ENCODE data around the gene GALNT2. TPM values are rescaled to one million over a fixed set of nuclear protein-coding genes. Genes with fewer than 3 reads are reported as not detected.

The GALNT2 gene
- total and polyA plus RNA-seq, 10 donors, result 7.9 to 44.8 (median 36.9) TPM

DNA sequence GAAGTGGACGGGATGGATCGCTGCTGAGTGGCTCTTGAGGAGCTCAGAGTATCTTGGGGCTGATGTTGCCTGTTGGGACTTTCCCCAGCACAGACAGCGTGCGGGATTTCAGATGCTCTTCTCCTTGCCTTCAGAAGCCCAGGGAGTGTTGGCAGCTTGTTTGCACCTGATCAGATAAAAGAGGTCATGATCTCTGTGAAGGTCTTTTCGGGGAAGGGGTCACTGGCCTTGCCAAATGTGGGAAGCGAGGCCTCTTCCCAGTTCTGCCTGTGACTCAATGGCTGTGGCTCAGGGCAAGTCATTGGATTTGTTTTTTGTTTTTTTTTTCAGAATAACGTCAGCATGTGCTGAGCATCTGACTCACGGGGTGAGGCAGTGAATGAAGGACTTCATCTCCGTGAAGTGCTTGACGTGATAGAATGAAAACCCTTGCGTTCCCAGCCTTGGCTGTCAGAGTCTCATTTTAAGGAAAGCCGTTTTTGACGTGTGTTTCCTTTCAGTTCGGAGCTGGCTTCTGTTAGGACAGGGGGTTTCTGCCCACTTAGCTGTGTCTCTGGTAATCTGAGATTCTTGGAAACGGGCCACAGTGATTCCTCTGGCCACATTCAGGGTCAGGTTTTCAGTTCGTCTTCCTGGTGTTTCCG is 46.7 kb downstream of the GALNT2 start:
- 61 to 78% (median 70%) methylated on average over 17 of the region's 17 CpGs for WGBS, 5 donors
- no peak for DNase-seq
- H3K27ac ChIP-seq, result peak overlapping the region in 5 of 8 donors; percentile 26 to 59 (median 48)

GRCh38 chr1:230114237-230114651 is 47.2 kb downstream of the GALNT2 start:
- no peak for TF ChIP-seq POLR2AphosphoS5 (IDR thresholded peaks at IDR 0.05)
- TF ChIP-seq, protein P1, sequence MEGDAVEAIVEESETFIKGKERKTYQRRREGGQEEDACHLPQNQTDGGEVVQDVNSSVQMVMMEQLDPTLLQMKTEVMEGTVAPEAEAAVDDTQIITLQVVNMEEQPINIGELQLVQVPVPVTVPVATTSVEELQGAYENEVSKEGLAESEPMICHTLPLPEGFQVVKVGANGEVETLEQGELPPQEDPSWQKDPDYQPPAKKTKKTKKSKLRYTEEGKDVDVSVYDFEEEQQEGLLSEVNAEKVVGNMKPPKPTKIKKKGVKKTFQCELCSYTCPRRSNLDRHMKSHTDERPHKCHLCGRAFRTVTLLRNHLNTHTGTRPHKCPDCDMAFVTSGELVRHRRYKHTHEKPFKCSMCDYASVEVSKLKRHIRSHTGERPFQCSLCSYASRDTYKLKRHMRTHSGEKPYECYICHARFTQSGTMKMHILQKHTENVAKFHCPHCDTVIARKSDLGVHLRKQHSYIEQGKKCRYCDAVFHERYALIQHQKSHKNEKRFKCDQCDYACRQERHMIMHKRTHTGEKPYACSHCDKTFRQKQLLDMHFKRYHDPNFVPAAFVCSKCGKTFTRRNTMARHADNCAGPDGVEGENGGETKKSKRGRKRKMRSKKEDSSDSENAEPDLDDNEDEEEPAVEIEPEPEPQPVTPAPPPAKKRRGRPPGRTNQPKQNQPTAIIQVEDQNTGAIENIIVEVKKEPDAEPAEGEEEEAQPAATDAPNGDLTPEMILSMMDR (IDR thresholded peaks at IDR 0.05 in 8 of 11, conservative IDR thresholded peaks at IDR 0.05 in 3 of 11), result no peak
- no peak for TF ChIP-seq POLR2A (IDR thresholded peaks at IDR 0.05)
- DNase-seq, result no peak
- intact Hi-C loops (cut with DNase I; ENCODE audit: low total_unique reads), result no loop called here
- Histone ChIP-seq H3K27me3 (replicated peaks in 1 of 7) (no peaks in the 10 kb centered on the region), H3K27ac (peak overlapping the region in 5 of 8 donors; percentile 21 to 55 (median 36)), H3K4me3 (no peak overlapping the region), H3K4me1 (peaks cover 10 to 78% (median 34%) of the 10 kb centered on the region in 6 donors), H3K36me3 (peaks cover 0 to 25% (median 0%) of the 10 kb centered on the region in 6 donors), H3K9me3 (no peaks in the 10 kb centered on the region)
- 75 to 87% (median 80%) methylated on average over 15 of the region's 15 CpGs for WGBS, 5 donors

More for the DNA sequence above, 46.7 kb downstream of the GALNT2 start:
- H3K9me3 ChIP-seq, result no peaks in the 10 kb centered on the region
- intact Hi-C loops (cut with DNase I; ENCODE audit: low total_unique reads), result no loop called here
- H3K36me3 ChIP-seq, result peaks cover 0 to 25% (median 0%) of the 10 kb centered on the region in 6 donors
- peaks cover 10 to 79% (median 38%) of the 10 kb centered on the region in 6 donors for H3K4me1 ChIP-seq
- TF ChIP-seq, protein P1 (IDR thresholded peaks at IDR 0.05 in 8 of 11, conservative IDR thresholded peaks at IDR 0.05 in 3 of 11), result no peak
- TF ChIP-seq POLR2A (IDR thresholded peaks at IDR 0.05), result no peak
- TF ChIP-seq POLR2AphosphoS5 (IDR thresholded peaks at IDR 0.05), result no peak
- H3K27me3 ChIP-seq (replicated peaks in 1 of 7), result no peaks in the 10 kb centered on the region
- no peak overlapping the region for H3K4me3 ChIP-seq

DNA sequence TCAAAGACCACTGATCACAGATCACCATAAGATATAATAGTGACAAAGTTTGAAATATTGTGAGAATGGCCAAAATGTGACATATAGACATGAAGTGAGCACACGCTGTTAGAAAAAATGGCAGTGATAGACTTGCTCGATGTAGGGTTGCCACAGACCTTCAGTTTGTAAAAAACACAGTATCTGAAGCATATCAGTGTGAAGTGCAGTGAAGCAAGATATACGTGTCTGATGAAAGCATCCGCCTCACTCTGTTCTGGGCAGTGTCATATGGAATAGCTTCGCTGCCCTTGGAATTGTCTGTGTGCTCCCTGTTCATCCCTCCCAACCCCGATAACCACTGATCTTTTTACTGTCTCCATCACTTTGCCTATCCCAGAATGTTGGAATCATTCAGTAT is 50.7 kb downstream of the GALNT2 start:
- no peaks in the 10 kb centered on the region for H3K9me3 ChIP-seq

DNA sequence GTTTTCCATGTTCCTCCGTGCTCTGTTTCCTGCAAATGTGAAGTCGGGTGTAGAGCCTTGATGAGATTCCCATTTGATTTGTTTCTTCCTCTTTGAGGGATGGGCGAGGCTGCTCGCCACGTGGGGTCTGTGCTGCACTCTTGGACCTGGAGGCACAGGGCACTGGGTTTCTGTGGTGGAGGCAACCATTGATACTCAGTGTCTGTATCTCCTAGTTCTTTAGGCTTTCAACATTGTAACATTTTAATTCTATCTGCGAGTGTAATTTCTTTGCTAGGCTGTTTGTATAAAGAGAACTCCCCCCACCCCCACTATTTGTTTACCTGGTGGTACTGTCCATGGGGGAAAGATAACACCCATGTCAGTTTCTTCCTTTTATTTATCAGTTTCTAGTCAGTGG is 52.3 kb downstream of the GALNT2 start:
- WGBS, 5 donors, result 84 to 90% (median 86%) methylated on average over 6 of the region's 6 CpGs
- DNase-seq, result no peak
- peaks cover 0 to 67% (median 16%) of the 10 kb centered on the region in 6 donors for H3K4me1 ChIP-seq
- H3K36me3 ChIP-seq, result peaks cover 0 to 24% (median 0%) of the 10 kb centered on the region in 6 donors
- no peak overlapping the region for H3K27ac ChIP-seq
- H3K27me3 ChIP-seq (replicated peaks in 1 of 7), result no peaks in the 10 kb centered on the region
- no peaks in the 10 kb centered on the region for H3K9me3 ChIP-seq
- TF ChIP-seq POLR2AphosphoS5 (IDR thresholded peaks at IDR 0.05), result no peak
- no peak for TF ChIP-seq POLR2A (IDR thresholded peaks at IDR 0.05)
- TF ChIP-seq, protein P1 (IDR thresholded peaks at IDR 0.05 in 8 of 11, conservative IDR thresholded peaks at IDR 0.05 in 3 of 11), result no peak
- intact Hi-C loops (cut with DNase I; ENCODE audit: low total_unique reads), result no loop called here
- no peak overlapping the region for H3K4me3 ChIP-seq

More for the DNA sequence above, 50.7 kb downstream of the GALNT2 start:
- WGBS, 5 donors, result 68 to 85% (median 76%) methylated on average over 6 of the region's 6 CpGs
- peaks cover 0 to 36% (median 0%) of the 10 kb centered on the region in 6 donors for H3K36me3 ChIP-seq
- TF ChIP-seq, protein P1 (IDR thresholded peaks at IDR 0.05 in 8 of 11, conservative IDR thresholded peaks at IDR 0.05 in 3 of 11), result no peak
- TF ChIP-seq POLR2AphosphoS5 (IDR thresholded peaks at IDR 0.05), result no peak
- no peak for TF ChIP-seq POLR2A (IDR thresholded peaks at IDR 0.05)
- peaks cover under 1 to 67% (median 14%) of the 10 kb centered on the region in 6 donors for H3K4me1 ChIP-seq
- H3K27me3 ChIP-seq (replicated peaks in 1 of 7), result no peaks in the 10 kb centered on the region
- intact Hi-C loops (cut with DNase I; ENCODE audit: low total_unique reads), result no loop called here
- H3K4me3 ChIP-seq, result no peak overlapping the region
- DNase-seq, result no peak
- no peak overlapping the region for H3K27ac ChIP-seq

Measured in spleen (tissue), 11 donors.